Fibroblast of skin of left biceps (primary cell): Measurements from ENCODE around the gene C9orf50.
A peak's percentile ranks its signal among the peaks of the same experiment; 100 is the strongest.

Experiments used
- DNase-seq, 2 experiments: peaks; one replicate each; pipeline ENCODE4 v3.0.0-alpha.2; 2013; ENCODE audit warnings: low read depth in 2 of 2

Gene C9orf50

GRCh38 chr9:129570450-129571297, 50.2 kb downstream of the C9orf50 start:
- peak; percentile 94 for DNase-seq

DNA sequence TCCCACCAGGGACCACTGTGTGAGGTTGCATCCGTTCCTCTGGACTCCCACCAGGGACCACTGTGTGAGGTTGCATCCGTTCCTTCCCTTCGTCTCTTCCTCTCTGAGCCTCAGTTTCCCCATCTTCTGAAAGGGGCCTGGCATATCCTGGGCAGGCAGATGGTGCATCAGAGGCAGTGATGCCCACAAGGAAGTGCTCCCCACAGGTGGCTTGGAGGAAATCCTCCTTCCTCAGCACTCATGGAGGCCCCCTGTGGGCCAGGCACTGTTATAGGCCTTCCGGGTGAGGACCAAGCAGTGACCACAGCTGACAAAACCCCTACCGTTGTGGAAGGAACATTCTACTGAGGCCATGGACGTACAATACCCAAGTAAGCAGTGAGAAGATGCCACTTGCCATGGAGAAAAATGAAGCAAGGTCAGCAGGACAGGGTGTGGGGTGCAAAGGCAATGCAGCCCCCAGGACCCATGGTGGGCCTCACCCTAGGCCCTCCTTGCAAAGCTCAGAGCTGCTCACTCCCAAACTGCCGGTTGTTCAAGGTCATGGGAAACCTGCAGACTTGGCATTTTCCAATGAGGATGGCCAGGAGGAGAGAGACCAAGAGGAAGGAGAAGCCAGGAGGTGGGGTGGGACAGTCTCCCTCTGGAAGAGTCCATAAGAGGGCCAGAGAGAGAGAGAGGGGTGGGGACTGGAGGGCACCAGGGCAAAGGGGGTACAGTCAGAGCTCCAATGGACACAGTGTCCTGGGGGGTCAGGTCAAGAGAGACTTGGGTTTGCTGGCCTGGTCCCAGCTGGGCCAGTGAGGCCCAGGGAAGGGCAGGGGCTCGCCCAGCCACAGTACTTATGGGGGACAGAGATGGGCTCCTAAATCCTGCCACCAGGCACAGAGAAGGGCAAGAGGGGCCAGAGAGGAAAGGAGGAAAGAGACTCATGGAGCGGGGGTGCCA, 51.1 kb downstream of the C9orf50 start:
- DNase-seq: no peak

- no peak for DNase-seq
Measured at GRCh38 chr9:129568560-129569501, 52.1 kb downstream of the C9orf50 start.

GRCh38 chr9:129567842-129568559, 52.9 kb downstream of the C9orf50 start:
- no peak for DNase-seq

GRCh38 chr9:129567329-129567728, 53.6 kb downstream of the C9orf50 start:
- no peak for DNase-seq

- DNase-seq: no peak
Measured at GRCh38 chr9:129566563-129567266, 54.2 kb downstream of the C9orf50 start.

GRCh38 chr9:129562917-129563316, 58.0 kb downstream of the C9orf50 start:
- DNase-seq: no peak

DNA sequence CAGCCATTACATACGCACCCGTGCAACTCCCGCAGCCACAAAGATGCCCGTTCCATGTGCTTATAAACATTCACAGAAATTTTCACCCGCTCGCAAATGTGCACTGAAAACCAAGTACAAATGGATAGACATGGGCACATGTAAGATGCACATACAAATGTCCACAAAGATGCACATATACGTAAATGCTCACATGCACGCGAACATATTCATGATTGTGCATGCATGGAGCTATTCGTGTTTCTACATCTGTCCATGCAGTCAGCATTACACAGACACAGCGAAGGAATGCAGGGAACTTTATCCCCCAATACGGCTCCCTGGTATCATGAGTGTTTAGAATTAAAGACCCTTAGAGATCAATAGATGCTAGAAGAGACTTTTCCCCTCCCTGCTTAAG, 58.4 kb downstream of the C9orf50 start:
- no peak for DNase-seq
